ENCODE data around the gene PPFIA3. TPM values are rescaled to one million over a fixed set of nuclear protein-coding genes. Genes with fewer than 3 reads are reported as not detected.

The PPFIA3 gene
- total RNA-seq, 1 experiment from 2014 or later = 19.1 TPM

GRCh38 chr19:49084206-49085019 lies 34.9 kb upstream of the PPFIA3 start:
- peaks cover 2% of the 10 kb centered on the region; the same call in 1 of the 2 replicates for H3K4me1 ChIP-seq (ENCODE audit: insufficient read depth, low read length)
- no peak overlapping the region for H3K14ac ChIP-seq (ENCODE audit: insufficient read depth, low read length)
- H3K23ac ChIP-seq (ENCODE audit: insufficient read length, low read depth, low read length) = no peak overlapping the region
- H3K56ac ChIP-seq (ENCODE audit: insufficient read length, low read depth, low read length) = no peak overlapping the region
- no peak overlapping the region for H3K4ac ChIP-seq (ENCODE audit: low read depth, low read length)
- peaks cover 12 to 20% of the 10 kb centered on the region in 2 experiments for H3K4me1 Mint-ChIP-seq
- no peak for TF ChIP-seq CTCF (conservative IDR thresholded peaks at IDR 0.05)
- no peak overlapping the region for H4K91ac ChIP-seq (ENCODE audit: insufficient read length, low read depth, low read length)
- no peak overlapping the region for H4K5ac ChIP-seq (ENCODE audit: insufficient read length, low read depth, low read length)
- no peaks in the 10 kb centered on the region for H3K27me3 ChIP-seq (ENCODE audit: insufficient read depth, low read length)
- no peak overlapping the region for H3K18ac ChIP-seq (ENCODE audit: insufficient read length, low read depth, low read length)
- no peak overlapping the region for H2BK5ac ChIP-seq (ENCODE audit: insufficient read length, low read length)
- no peak overlapping the region for H3T11ph ChIP-seq (ENCODE audit: low read length)
- peaks cover 28% of the 10 kb centered on the region for H3K79me2 ChIP-seq (ENCODE audit: insufficient read depth, low read length)
- H4K8ac ChIP-seq (replicated peaks; ENCODE audit: insufficient read length, low read depth, low read length) = no peak overlapping the region
- no peak overlapping the region for H2AFZ ChIP-seq (ENCODE audit: low read length)
- DNase-seq = no peak
- H3K4me2 ChIP-seq (ENCODE audit: insufficient read depth, insufficient read length, low read length) = peak overlapping the region; percentile 51
- H3K23me2 ChIP-seq (ENCODE audit: insufficient read length, low read depth, low read length, poor library complexity, severe bottlenecking) = peaks cover 7% of the 10 kb centered on the region
- H3K27me3 Mint-ChIP-seq (ENCODE audit: low read depth) = peaks cover 26% of the 10 kb centered on the region
- peak overlapping the region; percentile 67 for H3K9ac ChIP-seq (ENCODE audit: extremely low read depth, insufficient read length, low read length)
- no peak overlapping the region for H2BK120ac ChIP-seq (ENCODE audit: low read depth, low read length, poor library complexity, severe bottlenecking)
- peak overlapping the region; percentile 90 to 99 (median 98); a peak in 6 of 7 replicates for H3K27ac Mint-ChIP-seq
- no peak overlapping the region for H3K27ac ChIP-seq (ENCODE audit: insufficient read length, low read depth, low read length)
- no peaks in the 10 kb centered on the region for H4K20me1 ChIP-seq (ENCODE audit: control insufficient read depth, insufficient read depth, insufficient read length)
- H3K9me3 Mint-ChIP-seq = peaks cover 3% of the 10 kb centered on the region in 2 experiments; a peak in 3 of 5 replicates
- no CpG with 5 or more reads among the region's 26 CpGs for WGBS (ENCODE audit: extremely low coverage, insufficient read length, low lambda C conversion rate)
- H3K36me3 Mint-ChIP-seq (ENCODE audit: insufficient read depth in 1 of 3, low read depth in 3 of 3) = peaks cover 22 to 31% (median 29%) of the 10 kb centered on the region in 3 experiments
- H3K79me1 ChIP-seq (ENCODE audit: insufficient read depth, low read depth, low read length, poor library complexity, severe bottlenecking) = peaks cover 6% of the 10 kb centered on the region
- H2BK12ac ChIP-seq (ENCODE audit: insufficient read length, low read depth, low read length) = no peak overlapping the region
- no peaks in the 10 kb centered on the region for H3K9me3 ChIP-seq (ENCODE audit: control insufficient read depth, low read depth, low read length)
- no peak overlapping the region for H2BK20ac ChIP-seq (ENCODE audit: low read depth, low read length, poor library complexity, severe bottlenecking)
- H2BK15ac ChIP-seq (ENCODE audit: low read depth, low read length) = no peak overlapping the region
- peak overlapping the region; percentile 95 to 98 for H3K4me3 Mint-ChIP-seq
- no peak overlapping the region for H2AK5ac ChIP-seq (ENCODE audit: insufficient read length, low read length)
